ENCODE data around the gene SDF2L1.

GRCh38 chr22:21624120-21624879, 17.8 kb upstream of the SDF2L1 start:
- TF ChIP-seq EZH2 (IDR thresholded peaks at IDR 0.05; ENCODE audit: borderline replicate concordance, low read length): no peak
- peak; percentile 88 for TF ChIP-seq CTCF (IDR thresholded peaks at IDR 0.05; ENCODE audit: low read length)

All from OCI-LY1 (cell line).